Mammary epithelial cell (primary cell): ENCODE data around the gene HBM.

Experiments used
- EZH2 ChIP-seq: IDR thresholded peaks from 2 replicates; pipeline ENCODE4 v1.6.1; 2012; ENCODE audit warnings: low read length, inconsistent platforms, borderline replicate concordance
- TF ChIP-seq, protein P1 (sequence below), 2 donors: IDR thresholded peaks in 1 of 2; conservative IDR thresholded peaks in 1 of 2; 2 replicates each; pipeline ENCODE4 v1.5.1; 2011 to 2012; ENCODE audit warnings: inconsistent platforms in 2 of 2, low read length in 2 of 2, mild to moderate bottlenecking in 2 of 2, control low read depth in 1 of 2, low read depth in 1 of 2; ENCODE audit not compliant: insufficient read depth in 1 of 2; ENCODE audit errors: extremely low read depth in 1 of 2

GRCh38 chr16:185691-186090 is 19.9 kb downstream of the HBM start:
- TF ChIP-seq, protein P1, sequence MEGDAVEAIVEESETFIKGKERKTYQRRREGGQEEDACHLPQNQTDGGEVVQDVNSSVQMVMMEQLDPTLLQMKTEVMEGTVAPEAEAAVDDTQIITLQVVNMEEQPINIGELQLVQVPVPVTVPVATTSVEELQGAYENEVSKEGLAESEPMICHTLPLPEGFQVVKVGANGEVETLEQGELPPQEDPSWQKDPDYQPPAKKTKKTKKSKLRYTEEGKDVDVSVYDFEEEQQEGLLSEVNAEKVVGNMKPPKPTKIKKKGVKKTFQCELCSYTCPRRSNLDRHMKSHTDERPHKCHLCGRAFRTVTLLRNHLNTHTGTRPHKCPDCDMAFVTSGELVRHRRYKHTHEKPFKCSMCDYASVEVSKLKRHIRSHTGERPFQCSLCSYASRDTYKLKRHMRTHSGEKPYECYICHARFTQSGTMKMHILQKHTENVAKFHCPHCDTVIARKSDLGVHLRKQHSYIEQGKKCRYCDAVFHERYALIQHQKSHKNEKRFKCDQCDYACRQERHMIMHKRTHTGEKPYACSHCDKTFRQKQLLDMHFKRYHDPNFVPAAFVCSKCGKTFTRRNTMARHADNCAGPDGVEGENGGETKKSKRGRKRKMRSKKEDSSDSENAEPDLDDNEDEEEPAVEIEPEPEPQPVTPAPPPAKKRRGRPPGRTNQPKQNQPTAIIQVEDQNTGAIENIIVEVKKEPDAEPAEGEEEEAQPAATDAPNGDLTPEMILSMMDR (conservative IDR thresholded peaks at IDR 0.05 in 1 of 2, IDR thresholded peaks at IDR 0.05 in 1 of 2; ENCODE audit: extremely low read depth in 1 of 2, insufficient read depth in 1 of 2, low read depth in 1 of 2, low read length in 2 of 2): no peak
- no peak for TF ChIP-seq EZH2
